SJCRH30 (cell line): ENCODE measurements around the gene RASAL1. TPM values are rescaled to one million over a fixed set of nuclear protein-coding genes. Genes with fewer than 3 reads are reported as not detected.

Source experiments
- DNase-seq, 2 experiments: peaks; one replicate each; pipeline ENCODE4 v3.0.0-alpha.2; 2015 to 2020
- H3K27ac ChIP-seq: fragments of 250-450 bp; sonication (Bioruptor Pico); 2 replicates; pipeline ENCODE4 v1.5.1; 2020; ENCODE audit warnings: mild to moderate bottlenecking, moderate library complexity
- H3K27me3 ChIP-seq: fragments of 250-450 bp; sonication (Bioruptor Pico); 2 replicates; pipeline ENCODE4 v1.5.1; 2020; ENCODE audit warnings: mild to moderate bottlenecking, moderate library complexity
- H3K36me3 ChIP-seq: fragments of 250-450 bp; sonication (Bioruptor Pico); 2 replicates; pipeline ENCODE4 v1.5.1; 2020; ENCODE audit warnings: mild to moderate bottlenecking, moderate library complexity
- H3K4me1 ChIP-seq: fragments of 250-450 bp; sonication (Bioruptor Pico); 2 replicates; pipeline ENCODE4 v1.5.1; 2020; ENCODE audit warnings: mild to moderate bottlenecking, moderate library complexity
- H3K4me3 ChIP-seq: fragments of 250-450 bp; sonication (Bioruptor Pico); 2 replicates; pipeline ENCODE4 v1.5.1; 2020; ENCODE audit warnings: mild to moderate bottlenecking, moderate library complexity
- H3K9me3 ChIP-seq: fragments of 250-450 bp; sonication (Bioruptor Pico); replicated peaks from 2 replicates; pipeline ENCODE4 v1.5.1; 2020; ENCODE audit warnings: mild to moderate bottlenecking, moderate library complexity
- total RNA-seq: library from RNA; depleted of rRNA; stranded (reverse); fragments of >200 nt; shearing (Covaris generic); gene quantifications from 2 replicates; pipeline ENCODE4 v1.2.3, GENCODE V29; 2014

The RASAL1 gene
- total RNA-seq, 1 experiment from 2014 or later = not detected

- Histone ChIP-seq H3K36me3 (no peaks in the 10 kb centered on the region), H3K27ac (no peak overlapping the region), H3K4me1 (no peaks in the 10 kb centered on the region), H3K4me3 (no peak overlapping the region), H3K27me3 (peaks cover 6% of the 10 kb centered on the region; the same call in 1 of the 2 replicates), H3K9me3 (no peaks in the 10 kb centered on the region)
- DNase-seq = no peak
These were observed 71.9 kb downstream of the RASAL1 start for GRCh38 chr12:113063396-113064350.

- H3K27ac ChIP-seq = no peak overlapping the region
- DNase-seq = no peak
- H3K27me3 ChIP-seq = peaks cover 6% of the 10 kb centered on the region; the same call in 1 of the 2 replicates
- no peaks in the 10 kb centered on the region for H3K36me3 ChIP-seq
- no peak overlapping the region for H3K4me3 ChIP-seq
- H3K9me3 ChIP-seq = no peaks in the 10 kb centered on the region
- H3K4me1 ChIP-seq = no peaks in the 10 kb centered on the region
These were observed 72.8 kb downstream of the RASAL1 start for GRCh38 chr12:113062502-113063395.

- Histone ChIP-seq H3K4me1 (no peaks in the 10 kb centered on the region), H3K4me3 (no peak overlapping the region), H3K9me3 (no peaks in the 10 kb centered on the region), H3K27me3 (peaks cover 6% of the 10 kb centered on the region; the same call in 1 of the 2 replicates), H3K36me3 (no peaks in the 10 kb centered on the region), H3K27ac (no peak overlapping the region)
- DNase-seq = no peak
These were observed 74.4 kb downstream of the RASAL1 start for GRCh38 chr12:113061061-113061694.

GRCh38 chr12:113060336-113060960 lies 75.1 kb downstream of the RASAL1 start:
- Histone ChIP-seq H3K4me1 (no peaks in the 10 kb centered on the region), H3K27me3 (peaks cover 6% of the 10 kb centered on the region; the same call in 1 of the 2 replicates), H3K9me3 (no peaks in the 10 kb centered on the region), H3K4me3 (no peak overlapping the region), H3K36me3 (no peaks in the 10 kb centered on the region), H3K27ac (no peak overlapping the region)
- DNase-seq = no peak

- DNase-seq = no peak
- Histone ChIP-seq H3K27me3 (peaks cover 6% of the 10 kb centered on the region; the same call in 1 of the 2 replicates), H3K36me3 (no peaks in the 10 kb centered on the region)
These were observed 76.4 kb downstream of the RASAL1 start for GRCh38 chr12:113059071-113059595.

GRCh38 chr12:113058553-113058952 lies 77.0 kb downstream of the RASAL1 start:
- DNase-seq = no peak
- no peaks in the 10 kb centered on the region for H3K4me1 ChIP-seq
- no peak overlapping the region for H3K4me3 ChIP-seq
- H3K9me3 ChIP-seq = no peaks in the 10 kb centered on the region
- no peak overlapping the region for H3K27ac ChIP-seq
- H3K27me3 ChIP-seq = peaks cover 6% of the 10 kb centered on the region; the same call in 1 of the 2 replicates
- no peaks in the 10 kb centered on the region for H3K36me3 ChIP-seq

More at GRCh38 chr12:113059071-113059595, 76.4 kb downstream of the RASAL1 start:
- no peaks in the 10 kb centered on the region for H3K9me3 ChIP-seq
- H3K4me3 ChIP-seq = no peak overlapping the region
- H3K4me1 ChIP-seq = no peaks in the 10 kb centered on the region
- H3K27ac ChIP-seq = no peak overlapping the region

GRCh38 chr12:113057565-113058485 lies 77.7 kb downstream of the RASAL1 start:
- Histone ChIP-seq H3K27me3 (peaks cover 3% of the 10 kb centered on the region; the same call in 1 of the 2 replicates), H3K4me3 (no peak overlapping the region), H3K36me3 (no peaks in the 10 kb centered on the region), H3K27ac (no peak overlapping the region), H3K4me1 (no peaks in the 10 kb centered on the region), H3K9me3 (no peaks in the 10 kb centered on the region)
- DNase-seq = no peak

- H3K4me1 ChIP-seq = no peaks in the 10 kb centered on the region
- no peaks in the 10 kb centered on the region for H3K9me3 ChIP-seq
- no peak within 1 kb of the TSS for H3K4me3 ChIP-seq
- no peaks in the 10 kb centered on the region for H3K36me3 ChIP-seq
- H3K27ac ChIP-seq = no peak within 1 kb of the TSS
- no peak for DNase-seq
- H3K27me3 ChIP-seq = no peaks in the 10 kb centered on the region
These were observed 78.7 kb downstream of the RASAL1 start, which contains the start of gene DTX1 for GRCh38 chr12:113056631-113057488. Gene DTX1 (plus strand): TSS chr12:113056730. CDS start chr12:113058193, 1,463 bp downstream.

- no peaks in the 10 kb centered on the region for H3K36me3 ChIP-seq
- H3K4me3 ChIP-seq = no peak overlapping the region
- H3K9me3 ChIP-seq = no peaks in the 10 kb centered on the region
- H3K4me1 ChIP-seq = no peaks in the 10 kb centered on the region
- H3K27me3 ChIP-seq = 0 out of 2 replicates have a peak, but pooled peaks cover 4% of the 10 kb centered on the region
- DNase-seq = no peak
- H3K27ac ChIP-seq = no peak overlapping the region
These were observed 79.3 kb downstream of the RASAL1 start for GRCh38 chr12:113056381-113056630.

GRCh38 chr12:113055594-113056380 lies 79.8 kb downstream of the RASAL1 start:
- H3K4me1 ChIP-seq = no peaks in the 10 kb centered on the region
- no peak for DNase-seq
- H3K4me3 ChIP-seq = no peak overlapping the region
- no peaks in the 10 kb centered on the region for H3K36me3 ChIP-seq
- 0 out of 2 replicates have a peak, but pooled peaks cover 4% of the 10 kb centered on the region for H3K27me3 ChIP-seq
- H3K9me3 ChIP-seq = no peaks in the 10 kb centered on the region
- H3K27ac ChIP-seq = no peak overlapping the region

GRCh38 chr12:113054948-113055486 lies 80.5 kb downstream of the RASAL1 start:
- Histone ChIP-seq H3K4me3 (no peak overlapping the region), H3K27me3 (0 out of 2 replicates have a peak, but pooled peaks cover 4% of the 10 kb centered on the region), H3K27ac (no peak overlapping the region), H3K4me1 (no peaks in the 10 kb centered on the region), H3K9me3 (no peaks in the 10 kb centered on the region), H3K36me3 (no peaks in the 10 kb centered on the region)
- no peak for DNase-seq
